Breast epithelium (tissue), 3 donors: Measurements from ENCODE around the gene PLEKHA8.

Experiments used
- CTCF ChIP-seq, 3 donors: fragments of 450-650 bp; IDR thresholded peaks; one replicate each; pipeline ENCODE4 v1.5.1; 2016 to 2017; ENCODE audit warnings: antibody characterized with exemption in 3 of 3, mild to moderate bottlenecking in 3 of 3, moderate library complexity in 3 of 3
- POLR2A ChIP-seq: fragments of 450-650 bp; IDR thresholded peaks from one replicate; pipeline ENCODE4 v1.6.1; 2016; ENCODE audit warnings: antibody characterized with exemption, mild to moderate bottlenecking, moderate library complexity

- TF ChIP-seq CTCF (IDR thresholded peaks at IDR 0.05) (no peak), POLR2A (no peak)
Observed at GRCh38 chr7:30139836-30140384, 111.7 kb downstream of the PLEKHA8 start.
